GM21737 (cell line): ENCODE data around the gene DEAF1.

Experiments
- ATAC-seq: cut with Tn5 transposase; IDR thresholded peaks from one replicate; pipeline ENCODE4 v1.9.1; 2021; ENCODE audit warnings: mild to moderate bottlenecking, moderate library complexity; ENCODE audit not compliant: unreplicated experiment

Gene DEAF1

GRCh38 chr11:721741-722345 lies 26.8 kb upstream of the DEAF1 start:
- ATAC-seq, result no peak

- ATAC-seq, result no peak
Measured at GRCh38 chr11:721247-721740, 26.3 kb upstream of the DEAF1 start.

- ATAC-seq, result no peak
Measured at GRCh38 chr11:720642-721246, 25.7 kb upstream of the DEAF1 start.

GRCh38 chr11:720017-720641 lies 25.1 kb upstream of the DEAF1 start:
- ATAC-seq, result no peak

- ATAC-seq, result no peak
Measured at GRCh38 chr11:719214-720016, 24.4 kb upstream of the DEAF1 start.

- no peak for ATAC-seq
Measured at GRCh38 chr11:714436-714835, 19.4 kb upstream of the DEAF1 start.

- ATAC-seq, result no peak
Measured at GRCh38 chr11:709109-709997, 14.3 kb upstream of the DEAF1 start.

GRCh38 chr11:708511-708910 lies 13.5 kb upstream of the DEAF1 start:
- ATAC-seq, result no peak

- ATAC-seq, result no peak
Measured at GRCh38 chr11:707817-708420, 12.9 kb upstream of the DEAF1 start.

GRCh38 chr11:706957-707816 lies 12.2 kb upstream of the DEAF1 start:
- ATAC-seq, result no peak

GRCh38 chr11:706439-706956 lies 11.5 kb upstream of the DEAF1 start:
- ATAC-seq, result no peak

- no peak for ATAC-seq
Measured at GRCh38 chr11:705646-706438, 10.8 kb upstream of the DEAF1 start, which contains the start of gene EPS8L2. Gene EPS8L2 (plus strand): TSS chr11:706231. CDS start chr11:709408, 3,177 bp downstream.

- no peak for ATAC-seq
Measured at GRCh38 chr11:704781-705645, 10.0 kb upstream of the DEAF1 start.

GRCh38 chr11:704228-704674 lies 9.2 kb upstream of the DEAF1 start:
- ATAC-seq, result no peak

GRCh38 chr11:703506-703905 lies 8.5 kb upstream of the DEAF1 start:
- ATAC-seq, result no peak

- no peak for ATAC-seq
Measured at GRCh38 chr11:702462-703461, 7.7 kb upstream of the DEAF1 start.
